GM10266 (cell line): ENCODE results near the gene TCFL5.

Experiments used
- DNase-seq: peaks from one replicate; pipeline ENCODE4 v3.0.0; 2012; ENCODE audit errors: extremely low spot score
- TF ChIP-seq, protein P1 (sequence below): IDR thresholded peaks from 2 replicates; pipeline ENCODE4 v1.5.1; 2012; ENCODE audit warnings: mild to moderate bottlenecking, low read depth; ENCODE audit not compliant: control insufficient read depth, insufficient read depth; ENCODE audit errors: missing control alignments

The TCFL5 gene

DNA sequence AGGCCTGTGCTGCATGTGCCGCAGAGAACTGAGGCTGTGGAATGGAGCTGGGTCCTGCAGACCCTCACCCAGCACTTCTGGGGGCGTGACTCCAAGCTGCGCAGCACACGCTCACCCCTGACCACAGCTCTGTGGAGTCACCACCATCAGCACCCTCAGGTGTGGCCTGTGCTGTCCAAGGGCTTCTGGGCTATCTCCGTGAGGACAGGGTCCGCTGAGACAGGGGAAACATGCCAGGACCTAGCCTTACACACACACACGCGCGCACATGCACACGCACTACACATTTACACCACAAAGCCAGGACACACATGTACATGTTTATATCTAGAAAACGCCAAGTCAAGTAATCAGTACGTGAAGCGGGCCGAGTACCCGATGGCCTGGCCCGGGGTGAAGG is 26.8 kb upstream of the TCFL5 start:
- TF ChIP-seq, protein P1, sequence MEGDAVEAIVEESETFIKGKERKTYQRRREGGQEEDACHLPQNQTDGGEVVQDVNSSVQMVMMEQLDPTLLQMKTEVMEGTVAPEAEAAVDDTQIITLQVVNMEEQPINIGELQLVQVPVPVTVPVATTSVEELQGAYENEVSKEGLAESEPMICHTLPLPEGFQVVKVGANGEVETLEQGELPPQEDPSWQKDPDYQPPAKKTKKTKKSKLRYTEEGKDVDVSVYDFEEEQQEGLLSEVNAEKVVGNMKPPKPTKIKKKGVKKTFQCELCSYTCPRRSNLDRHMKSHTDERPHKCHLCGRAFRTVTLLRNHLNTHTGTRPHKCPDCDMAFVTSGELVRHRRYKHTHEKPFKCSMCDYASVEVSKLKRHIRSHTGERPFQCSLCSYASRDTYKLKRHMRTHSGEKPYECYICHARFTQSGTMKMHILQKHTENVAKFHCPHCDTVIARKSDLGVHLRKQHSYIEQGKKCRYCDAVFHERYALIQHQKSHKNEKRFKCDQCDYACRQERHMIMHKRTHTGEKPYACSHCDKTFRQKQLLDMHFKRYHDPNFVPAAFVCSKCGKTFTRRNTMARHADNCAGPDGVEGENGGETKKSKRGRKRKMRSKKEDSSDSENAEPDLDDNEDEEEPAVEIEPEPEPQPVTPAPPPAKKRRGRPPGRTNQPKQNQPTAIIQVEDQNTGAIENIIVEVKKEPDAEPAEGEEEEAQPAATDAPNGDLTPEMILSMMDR: no peak
- DNase-seq: no peak

DNA sequence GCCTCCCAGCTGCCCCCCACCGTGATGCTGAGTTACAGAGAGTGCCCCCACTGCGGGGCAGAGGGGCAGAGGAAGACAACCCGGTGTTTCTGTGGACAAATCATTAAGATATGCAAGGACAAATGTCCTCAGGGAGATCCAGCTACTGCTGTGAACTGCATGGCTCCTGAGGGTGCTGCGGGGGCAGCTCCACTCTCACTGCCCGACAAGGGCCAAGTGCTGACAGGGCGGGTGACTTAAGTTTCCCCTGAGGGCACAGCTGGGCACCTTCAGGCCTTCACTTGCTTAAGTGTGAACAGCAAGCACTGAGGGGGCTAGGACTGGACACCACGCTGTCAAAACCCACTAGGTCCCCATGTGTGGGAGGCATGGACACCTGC is 26.2 kb upstream of the TCFL5 start:
- TF ChIP-seq, protein P1: no peak

DNA sequence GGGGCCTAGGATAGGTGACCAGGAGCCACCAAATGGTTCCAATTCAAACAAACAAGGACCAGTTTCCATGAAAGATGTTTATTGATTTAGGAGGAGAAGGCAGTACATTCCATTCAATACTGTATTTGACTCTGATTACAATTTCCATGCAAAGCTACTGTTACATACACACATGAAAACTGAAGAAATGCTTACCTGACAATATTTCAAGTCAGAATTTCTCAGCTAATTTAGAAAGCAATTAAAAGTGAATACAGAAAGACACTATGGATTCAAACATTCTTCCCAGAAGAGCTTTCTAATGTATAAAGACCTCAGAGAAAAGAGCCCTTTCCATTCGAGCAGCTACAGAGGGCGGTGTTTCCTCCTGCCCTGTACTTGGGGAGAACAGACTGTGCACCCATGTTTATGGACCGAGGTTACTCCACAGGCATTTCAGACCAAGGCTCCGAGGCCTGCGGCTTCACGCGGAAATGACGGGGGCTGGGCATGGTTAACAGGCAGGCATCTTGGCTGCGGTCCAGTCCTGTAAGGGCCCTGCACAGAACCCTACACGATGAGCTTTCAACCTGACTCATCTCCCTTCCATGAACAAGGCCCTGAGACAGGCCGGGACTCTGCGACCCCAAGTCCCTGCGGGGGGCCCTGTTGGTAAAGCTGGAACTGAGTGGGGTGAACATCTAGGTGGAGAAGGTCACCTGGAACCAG is 25.7 kb upstream of the TCFL5 start:
- DNase-seq: no peak
- TF ChIP-seq, protein P1: no peak

More for the DNA sequence above, 26.2 kb upstream of the TCFL5 start:
- no peak for DNase-seq

DNA sequence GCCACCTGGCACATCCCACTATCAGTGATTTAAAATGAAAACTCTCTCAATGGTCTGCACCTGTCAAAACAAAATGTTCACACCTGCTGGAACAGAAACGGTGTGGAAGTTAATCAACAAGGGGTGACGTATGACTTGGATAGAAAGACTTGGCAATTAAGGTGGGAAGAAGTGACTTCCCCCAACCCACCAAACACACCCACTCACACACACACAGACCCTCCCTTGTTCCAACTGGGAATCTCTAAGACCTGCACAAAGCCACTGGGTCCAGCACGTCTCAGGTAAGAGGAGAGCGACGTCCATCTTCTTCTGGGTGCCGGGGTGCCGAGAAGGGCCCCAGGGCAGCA is 25.1 kb upstream of the TCFL5 start:
- TF ChIP-seq, protein P1: no peak
- no peak for DNase-seq

DNA sequence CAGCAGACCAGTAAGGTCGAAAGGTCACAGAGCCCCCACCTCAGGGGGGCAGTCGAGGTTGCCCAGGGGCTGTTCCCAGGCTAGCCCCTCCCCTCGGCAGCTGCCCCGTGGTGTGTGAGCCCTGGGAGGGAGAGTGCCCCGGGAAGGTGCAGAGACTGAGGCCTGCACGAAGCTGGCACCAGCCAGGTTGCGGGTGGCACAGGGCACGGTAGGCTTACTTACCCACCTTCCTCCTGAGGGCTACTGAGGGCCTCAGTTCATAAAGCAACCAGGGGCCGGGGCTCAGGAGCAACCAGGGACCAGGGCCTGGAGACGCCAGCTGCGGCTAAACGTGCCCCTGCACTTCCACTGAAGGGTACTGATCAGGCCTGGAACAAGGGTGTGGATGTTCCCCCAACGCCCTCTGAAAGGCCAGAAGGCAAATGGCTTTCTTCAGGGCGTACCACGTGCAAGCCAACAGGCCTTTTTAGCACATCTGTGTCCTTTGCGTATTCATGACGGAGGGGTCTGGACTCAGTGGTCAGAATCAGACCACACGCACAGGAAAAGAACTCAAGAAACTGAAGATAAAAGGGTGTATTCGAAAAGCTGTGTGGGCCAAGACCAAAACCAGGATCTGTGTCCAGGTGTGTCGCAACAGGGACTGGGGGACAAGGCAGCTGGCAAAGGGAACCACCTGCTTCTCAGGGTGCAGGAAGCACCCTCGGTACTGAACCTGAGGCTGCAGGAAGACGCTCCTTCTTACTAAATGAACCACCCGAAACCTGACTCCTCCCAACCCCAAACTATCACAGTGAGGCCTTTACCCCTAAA is 24.5 kb upstream of the TCFL5 start:
- TF ChIP-seq, protein P1: no peak
- no peak for DNase-seq

DNA sequence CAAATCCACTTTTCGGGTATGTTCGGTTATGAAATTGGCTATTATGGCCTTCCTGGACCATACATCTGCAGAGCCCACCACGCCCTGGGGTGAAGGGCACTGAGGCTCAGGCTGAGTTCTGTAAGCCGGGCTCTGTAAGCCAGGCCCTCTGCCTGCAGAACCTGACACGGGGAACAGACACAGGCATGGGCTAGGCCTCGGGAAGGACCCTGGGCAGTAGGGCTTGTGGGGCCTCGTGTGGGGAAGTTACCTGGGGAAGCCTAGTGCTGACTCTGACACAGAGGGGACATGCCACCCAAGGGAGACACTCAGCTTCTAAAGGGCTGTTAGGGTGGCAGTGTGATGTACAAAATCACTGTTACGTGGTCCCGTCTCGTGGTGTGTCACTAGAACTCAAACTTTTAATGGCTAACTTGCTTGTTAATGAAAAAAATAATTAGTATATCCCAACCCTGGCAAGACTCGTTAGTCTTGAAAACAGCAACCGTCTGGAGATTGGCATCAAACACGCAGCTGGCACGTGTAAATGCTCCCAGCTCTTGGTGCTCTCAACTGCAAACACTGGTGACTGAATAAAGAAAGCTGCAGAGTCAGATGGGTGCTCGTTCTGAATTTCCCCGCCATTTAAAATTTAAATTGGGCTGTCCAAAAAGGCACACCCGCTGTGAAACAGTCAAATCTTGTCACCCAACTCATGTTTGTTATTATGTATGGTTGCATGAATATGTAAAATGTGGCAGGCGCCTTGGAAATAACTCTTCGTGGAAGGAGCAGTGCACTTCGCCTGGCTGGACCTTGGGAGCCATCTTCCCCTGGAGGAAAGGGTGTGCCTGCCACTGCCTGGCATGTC is 23.6 kb upstream of the TCFL5 start:
- TF ChIP-seq, protein P1: no peak
- no peak for DNase-seq

DNA sequence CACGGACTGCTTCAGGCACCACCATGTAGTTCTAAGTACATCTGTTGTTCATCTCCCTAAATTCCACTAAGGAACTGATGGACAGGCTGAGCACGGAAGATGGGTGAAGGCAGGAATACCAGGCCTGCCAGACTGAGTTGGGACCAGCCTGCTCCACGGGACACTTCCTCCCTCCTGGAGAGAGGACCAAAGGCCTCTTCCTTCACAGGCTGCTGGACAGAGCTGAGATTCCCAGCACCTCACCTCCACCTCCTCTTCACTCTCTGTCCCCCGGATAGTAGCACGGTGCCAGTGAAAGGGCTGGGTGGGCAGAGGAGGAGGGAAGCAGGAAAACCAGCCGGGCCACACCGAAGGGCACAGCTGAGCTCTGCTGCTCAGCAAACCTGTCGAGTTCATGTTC is 22.9 kb upstream of the TCFL5 start:
- DNase-seq: no peak
- TF ChIP-seq, protein P1: no peak
